HFFc6 (cell line): ENCODE results near the gene DUSP16. TPM values are rescaled to one million over a fixed set of nuclear protein-coding genes. Genes with fewer than 3 reads are reported as not detected.
"Not testable (repeated sequence)": the region's sequence is repeated elsewhere in the genome, so short reads cannot be mapped to it uniquely, and the experiment has no call there.

Source experiments
- DNase-seq: peaks from one replicate; pipeline ENCODE4 v3.0.0-alpha.2; 2018
- H3K27ac Mint-ChIP-seq: 2 replicates; pipeline ENCODE4 v1.8.0; 2020; ENCODE audit warnings: mild to moderate bottlenecking, mixed read lengths
- H3K27me3 Mint-ChIP-seq: 2 replicates; pipeline ENCODE4 v1.8.0; 2021; ENCODE audit warnings: mild to moderate bottlenecking, moderate library complexity, mixed read lengths; ENCODE audit not compliant: insufficient read depth
- H3K36me3 Mint-ChIP-seq: 2 replicates; pipeline ENCODE4 v1.8.0; 2021; ENCODE audit warnings: low read depth, mixed read lengths
- H3K4me1 Mint-ChIP-seq: 2 replicates; pipeline ENCODE4 v1.8.0; 2020; ENCODE audit warnings: low read depth, mixed read lengths
- H3K4me3 Mint-ChIP-seq: 2 replicates; pipeline ENCODE4 v1.8.0; 2020; ENCODE audit warnings: mild to moderate bottlenecking, moderate library complexity, mixed read lengths
- H3K9me3 Mint-ChIP-seq: 2 replicates; pipeline ENCODE4 v1.8.0; 2020; ENCODE audit warnings: mild to moderate bottlenecking, mixed read lengths
- CTCF ChIP-seq: fragments of 200-600 bp; sonication (generic); IDR thresholded peaks from 2 replicates; pipeline ENCODE4 v1.5.0; 2021; ENCODE audit warnings: antibody characterized with exemption, mild to moderate bottlenecking
- total RNA-seq, 6 experiments: library from RNA; stranded (reverse); fragmentation: NEBNext Ultra II Directional; extraction: Animal tissue kit (Norgen Biotek cat#: 25700); gene quantifications; 2 replicates in 1 of 6; 3 replicates in 5 of 6; pipeline ENCODE4 v1.2.3, GENCODE V29; 2021

Gene DUSP16
- total RNA-seq, 6 experiments from 2014 or later = 5.9 to 8.9 (median 7.4) TPM

GRCh38 chr12:12503384-12504078, 59.1 kb downstream of the DUSP16 start:
- DNase-seq = no peak
- no peak overlapping the region for H3K27ac Mint-ChIP-seq
- H3K9me3 Mint-ChIP-seq = no peaks in the 10 kb centered on the region
- H3K4me1 Mint-ChIP-seq = peaks cover 26% of the 10 kb centered on the region
- TF ChIP-seq CTCF = no peak
- no peaks in the 10 kb centered on the region; the same call in 1 of the 2 replicates for H3K27me3 Mint-ChIP-seq
- H3K36me3 Mint-ChIP-seq = no peaks in the 10 kb centered on the region
- no peak overlapping the region for H3K4me3 Mint-ChIP-seq

DNA sequence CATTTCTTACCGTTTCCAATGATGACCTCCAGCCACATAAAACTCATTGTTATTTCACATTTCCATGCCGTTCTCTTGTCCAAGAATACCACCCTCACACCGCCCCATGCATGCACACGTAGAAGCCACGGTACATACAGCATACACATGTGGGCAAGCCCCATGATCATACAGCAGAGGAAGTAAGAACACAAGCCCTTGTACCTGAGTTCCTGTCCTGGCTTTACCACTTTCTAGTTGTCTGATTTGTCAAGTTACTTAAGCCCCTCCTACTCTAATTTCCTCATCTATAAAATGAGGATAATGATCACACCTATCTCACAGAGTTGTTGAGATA, 59.9 kb downstream of the DUSP16 start:
- Mint-ChIP-seq H3K4me3 (no peak overlapping the region), H3K4me1 (peaks cover 26% of the 10 kb centered on the region), H3K27ac (no peak overlapping the region), H3K9me3 (no peaks in the 10 kb centered on the region), H3K27me3 (no peaks in the 10 kb centered on the region; the same call in 1 of the 2 replicates), H3K36me3 (no peaks in the 10 kb centered on the region)
- no peak for DNase-seq
- no peak for TF ChIP-seq CTCF

DNA sequence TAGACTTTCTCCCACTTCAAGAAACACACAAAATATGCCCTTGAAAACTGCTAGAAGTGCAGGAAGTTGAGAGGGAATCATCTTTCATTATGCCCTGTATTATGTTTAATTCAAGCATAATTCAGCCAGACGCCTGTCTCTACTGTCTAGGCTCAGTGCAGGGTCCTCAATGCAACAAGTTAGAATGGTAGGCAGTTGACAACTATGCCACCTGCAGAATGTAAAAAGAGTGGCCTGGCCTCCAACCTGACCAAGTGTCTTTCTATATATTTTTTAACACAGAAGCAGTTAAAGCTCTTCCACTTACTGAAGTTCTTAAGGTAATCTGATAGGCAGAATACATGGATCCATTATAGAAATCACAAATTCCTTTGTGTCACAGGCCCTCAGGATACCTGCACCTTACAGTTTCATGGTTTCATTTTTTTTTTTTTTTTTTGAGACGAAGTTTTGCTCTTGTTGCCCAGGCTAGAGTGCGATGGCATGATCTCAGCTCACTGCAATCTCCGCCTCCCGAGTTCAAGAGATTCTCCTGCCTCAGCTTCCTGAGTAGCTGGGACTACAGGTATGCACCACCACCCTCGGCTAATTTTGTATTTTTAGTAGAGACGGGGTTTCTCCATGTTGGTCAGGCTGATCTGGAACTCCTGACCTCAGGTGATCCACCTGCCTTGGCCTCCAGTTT, 60.4 kb downstream of the DUSP16 start:
- not testable (repeated sequence) for H3K36me3 Mint-ChIP-seq, H3K27ac Mint-ChIP-seq, H3K9me3 Mint-ChIP-seq, H3K4me3 Mint-ChIP-seq, H3K27me3 Mint-ChIP-seq, DNase-seq
- peaks cover 24% of the 10 kb centered on the region for H3K4me1 Mint-ChIP-seq

GRCh38 chr12:12501121-12501520, 61.5 kb downstream of the DUSP16 start:
- Mint-ChIP-seq H3K36me3 (no peaks in the 10 kb centered on the region), H3K27ac (no peak overlapping the region), H3K4me3 (no peak overlapping the region), H3K4me1 (peaks cover 13% of the 10 kb centered on the region), H3K9me3 (no peaks in the 10 kb centered on the region), H3K27me3 (no peaks in the 10 kb centered on the region; the same call in 1 of the 2 replicates)
- no peak for DNase-seq
- TF ChIP-seq CTCF = no peak

DNA sequence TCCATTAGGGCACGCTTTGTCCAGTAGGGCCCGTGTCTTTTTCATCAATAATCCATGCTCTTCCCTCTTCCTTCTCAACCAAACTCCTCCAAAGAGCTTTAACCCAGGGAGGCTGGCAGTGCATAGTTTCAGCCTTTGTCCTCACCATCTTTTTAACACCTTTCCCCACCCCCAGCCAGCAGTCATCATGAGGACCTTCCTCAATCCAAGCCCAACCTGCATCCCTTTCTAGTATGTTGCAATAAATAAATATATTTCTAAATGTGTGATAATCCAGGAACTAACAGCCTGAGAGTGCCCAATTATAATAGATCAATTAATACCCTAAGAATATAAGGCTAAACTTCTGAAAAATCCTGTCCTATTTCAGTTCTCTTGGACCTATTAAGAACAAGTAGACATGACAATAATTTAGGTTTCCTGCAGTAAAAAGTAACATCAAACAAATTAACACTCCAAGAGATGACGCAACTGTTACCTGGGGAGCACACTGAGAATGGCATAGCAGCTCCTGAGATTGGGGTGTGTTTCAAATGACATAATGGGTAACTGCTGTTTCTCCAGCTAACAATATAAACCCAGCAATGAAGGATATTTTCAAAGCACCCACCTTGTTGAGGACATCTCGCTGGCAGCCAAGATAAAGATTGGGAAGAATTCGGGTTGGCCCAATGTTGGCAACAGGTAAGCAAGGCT, 62.6 kb downstream of the DUSP16 start:
- Mint-ChIP-seq H3K4me3 (no peak overlapping the region), H3K27ac (no peak overlapping the region), H3K4me1 (peaks cover 2% of the 10 kb centered on the region), H3K36me3 (no peaks in the 10 kb centered on the region), H3K9me3 (no peaks in the 10 kb centered on the region), H3K27me3 (no peaks in the 10 kb centered on the region; the same call in 1 of the 2 replicates)
- no peak for DNase-seq
- no peak for TF ChIP-seq CTCF

- H3K27ac Mint-ChIP-seq = no peak overlapping the region
- H3K27me3 Mint-ChIP-seq = no peaks in the 10 kb centered on the region; the same call in 1 of the 2 replicates
- TF ChIP-seq CTCF = no peak
- no peak overlapping the region for H3K4me3 Mint-ChIP-seq
- no peaks in the 10 kb centered on the region for H3K9me3 Mint-ChIP-seq
- H3K4me1 Mint-ChIP-seq = no peaks in the 10 kb centered on the region
- H3K36me3 Mint-ChIP-seq = no peaks in the 10 kb centered on the region
- DNase-seq = no peak
Observed at GRCh38 chr12:12498210-12498609, 64.5 kb downstream of the DUSP16 start.
